Measurements from ENCODE around the gene REV3L.

Gene REV3L

GRCh38 chr6:111254779-111255166 lies 228.2 kb downstream of the REV3L start:
- DNase-seq: no peak

- DNase-seq: no peak
Observed at GRCh38 chr6:111254004-111254778, 228.8 kb downstream of the REV3L start.

GRCh38 chr6:111252726-111253125 lies 230.3 kb downstream of the REV3L start:
- DNase-seq: no peak

DNA sequence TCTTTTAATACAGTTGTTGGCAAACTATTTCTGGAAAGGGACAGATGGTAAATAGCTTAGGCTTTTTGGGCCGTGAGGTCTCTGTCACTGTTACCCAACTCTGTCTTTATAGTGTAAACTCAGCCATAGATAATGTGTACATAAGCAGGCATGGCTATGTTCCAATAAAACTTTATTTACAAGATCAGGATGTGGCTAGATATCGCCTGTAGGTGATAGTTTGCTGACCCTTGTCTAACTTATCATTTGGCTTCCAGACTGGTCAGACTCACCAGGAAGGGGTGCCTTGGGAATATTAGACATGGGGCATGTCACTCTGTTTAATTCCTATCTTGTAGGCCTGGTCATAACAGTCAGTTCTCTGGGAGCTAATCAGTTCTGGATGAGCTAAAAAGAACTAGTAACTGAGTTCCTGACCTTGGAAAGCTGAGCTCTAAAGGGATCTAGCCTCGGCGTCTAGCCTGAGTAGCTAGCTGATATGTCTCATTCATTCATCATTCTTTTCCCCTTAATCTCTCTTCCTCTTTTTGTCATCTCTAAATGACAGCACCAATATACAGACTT lies 232.1 kb downstream of the REV3L start:
- no peak for DNase-seq

Data from inflammatory macrophage treated with lipopolysaccharide for 1 hour (primary cell).